HepG2 (cell line): Measurements from ENCODE around the gene RTRAF. TPM values are rescaled to one million over a fixed set of nuclear protein-coding genes. Genes with fewer than 3 reads are reported as not detected.

Source experiments
- ATAC-seq: fragments of 200-7000 bp; cut with Tn5 transposase; 3 replicates; pipeline ENCODE4 v1.9.1; 2020; ENCODE audit warnings: mild to moderate bottlenecking, moderate library complexity
- BruUV-seq: library from RNA; stranded (reverse); fragments of 400-500 nt; replicated peaks from 2 replicates; lab custom pipeline; 2021; lab: Mats Ljungman, UMichigan
- CTCF ChIA-PET: fragments of 300-600 bp; formaldehyde crosslinking; extraction: SDS; loops from one replicate; lab custom pipeline; 2021; ENCODE audit warnings: low total read pairs, inconsistent platforms, low intra/inter-chr PET ratio; lab: Yijun Ruan, JAX
- POLR2A ChIA-PET: fragments of 350-600 bp; sonication (Branson Sonifier 250); formaldehyde crosslinking; loops from one replicate; lab custom pipeline; 2020; ENCODE audit warnings: antibody characterized with exemption, inconsistent platforms; lab: Yijun Ruan, JAX
- DNase-seq: peaks from one replicate; pipeline ENCODE4 v3.0.0-alpha.2; 2015; ENCODE audit warnings: low spot score
- FAIRE-seq: peaks from 3 replicates; lab custom pipeline; 2011; peaks lifted over from hg19 to GRCh38; lab: Jason Lieb, UNC
- H2AFZ ChIP-seq: one replicate; pipeline ENCODE4 v1.6.1; 2011; ENCODE audit warnings: low read length, inconsistent platforms
- H3K27ac ChIP-seq: fragments of 300-600 bp; 3 replicates; pipeline ENCODE4 v1.8.0; 2011; ENCODE audit warnings: mixed run types, mild to moderate bottlenecking, mixed read lengths, low read length, inconsistent platforms; ENCODE audit not compliant: insufficient read depth; ENCODE audit errors: extremely low read length
- H3K27me3 ChIP-seq, 2 experiments: fragments of 200-600 bp in 1 of 2; 2 replicates in 1 of 2; 3 replicates in 1 of 2; pipeline versions ENCODE4 v1.6.0 to v1.8.0; 2011; ENCODE audit warnings: low read length in 2 of 2, mild to moderate bottlenecking in 2 of 2, moderate library complexity in 2 of 2, inconsistent platforms in 1 of 2; ENCODE audit not compliant: insufficient read depth in 2 of 2, control insufficient read depth in 1 of 2
- H3K36me3 ChIP-seq, 2 experiments: fragments of 200-600 bp in 1 of 2; replicated peaks in 1 of 2; 2 replicates in 1 of 2; 3 replicates in 1 of 2; pipeline versions ENCODE4 v1.5.1 to v1.8.0; 2011; ENCODE audit warnings: low read length in 2 of 2, inconsistent platforms in 1 of 2; ENCODE audit not compliant: insufficient read depth in 2 of 2, control insufficient read depth in 1 of 2
- H3K4me1 ChIP-seq: 2 replicates; pipeline ENCODE4 v1.5.1; 2012; ENCODE audit warnings: low read length, inconsistent platforms; ENCODE audit not compliant: insufficient read depth
- H3K4me2 ChIP-seq: 2 replicates; pipeline ENCODE4 v1.6.0; 2011; ENCODE audit warnings: low read depth, low read length, inconsistent platforms
- H3K4me3 ChIP-seq, 3 experiments: fragments of 200-600 bp in 1 of 3; sonication (generic), shearing (Covaris generic) in 1 of 3; replicated peaks in 1 of 3; 2 replicates each; pipeline ENCODE4 v1.5.1; 2011 to 2016; ENCODE audit warnings: low read length in 3 of 3, inconsistent platforms in 2 of 3, low read depth in 2 of 3, mild to moderate bottlenecking in 2 of 3, control low read depth in 1 of 3, mixed read lengths in 1 of 3; ENCODE audit not compliant: insufficient read depth in 1 of 3
- H3K79me2 ChIP-seq: one replicate; pipeline ENCODE4 v1.6.1; 2011; ENCODE audit warnings: low read length, inconsistent platforms; ENCODE audit not compliant: insufficient read depth
- H3K9ac ChIP-seq: 2 replicates; pipeline ENCODE4 v1.6.0; 2011; ENCODE audit warnings: mild to moderate bottlenecking, low read depth, low read length, inconsistent platforms; ENCODE audit not compliant: insufficient read depth
- H3K9me3 ChIP-seq: 2 replicates; pipeline ENCODE4 v1.5.1; 2012; ENCODE audit warnings: mild to moderate bottlenecking, low read length
- H4K20me1 ChIP-seq: 2 replicates; pipeline ENCODE4 v1.6.0; 2011; ENCODE audit warnings: inconsistent platforms, mild to moderate bottlenecking, low read length, moderate library complexity; ENCODE audit not compliant: insufficient read depth
- GFI1 ChIP-seq: sonication (generic); formaldehyde crosslinking; IDR thresholded peaks from 2 replicates; pipeline ENCODE4 v1.5.0; 2020; ENCODE audit warnings: missing genetic modification reagents, mild to moderate bottlenecking, borderline replicate concordance
- HMGA1 ChIP-seq: sonication (generic); formaldehyde crosslinking; conservative IDR thresholded peaks from 2 replicates; pipeline ENCODE4 v1.4.0; 2020; ENCODE audit warnings: missing genetic modification reagents
- TGIF2 ChIP-seq: IDR thresholded peaks from 2 replicates; pipeline ENCODE4 v1.6.1; 2016; ENCODE audit warnings: control low read depth, missing compliant biosample characterization
- ZBTB8A ChIP-seq: sonication (generic); formaldehyde crosslinking; IDR thresholded peaks from 2 replicates; pipeline ENCODE4 v1.4.0; 2020; ENCODE audit warnings: mild to moderate bottlenecking, low read depth, missing genetic modification reagents, borderline replicate concordance
- ZSCAN12 ChIP-seq: sonication (generic); formaldehyde crosslinking; IDR thresholded peaks from 2 replicates; pipeline ENCODE4 v1.9.0; 2021; ENCODE audit warnings: mild to moderate bottlenecking, missing genetic modification reagents
- WGBS: methylation state at CpG from one replicate; pipeline ENCODE4 v1.1.6; 2017; ENCODE audit warnings: low lambda C conversion rate; 5-methylcytosine and 5-hydroxymethylcytosine counted together
- in situ Hi-C: cut with HindIII; loops from 2 replicates; pipeline ENCODE4 v1.10.0; 2017; ENCODE audit warnings: low pct_unique_long_range_greater_than_20kb; ENCODE audit not compliant: extremely low pct_ligation_motif_present
- intact Hi-C: fragments of 100-400 bp; cut with micrococcal nuclease; formaldehyde crosslinking; loops from one replicate; pipeline ENCODE4 v1.10.0; 2022; ENCODE audit not compliant: unreplicated experiment
- polyA plus RNA-seq, 8 experiments: library from polyadenylated mRNA; depleted of rRNA in 3 of 8; stranded (reverse) in 7 of 8; unstranded in 1 of 8; fragments of >200 nt; fragmentation: Illumina TruSeq in 4 of 8; extraction: Trizol in 4 of 8; gene quantifications; 2 replicates each; pipeline versions ENCODE4 v1.2.1 to v1.2.3, GENCODE V29; 2011 to 2016; ENCODE audit warnings: low read depth in 4 of 8, missing spikeins in 1 of 8, mixed read lengths in 1 of 8; ENCODE audit not compliant: insufficient read depth in 1 of 8
- total RNA-seq, 5 experiments: library from RNA; depleted of rRNA; stranded (reverse); fragments of >200 nt; fragmentation: Illumina TruSeq; extraction: Trizol; gene quantifications; 2 replicates each; pipeline ENCODE4 v1.2.3, GENCODE V29; 2016; ENCODE audit warnings: low read depth in 1 of 5
- TF ChIP-seq, protein P1 (sequence below): IDR thresholded peaks from 2 replicates; pipeline ENCODE4 v1.6.1; 2016; ENCODE audit warnings: low read depth, control low read depth
- TF ChIP-seq, protein P2 (sequence below): sonication (generic); formaldehyde crosslinking; IDR thresholded peaks from 2 replicates; pipeline ENCODE4 v1.5.0; 2020; ENCODE audit warnings: mild to moderate bottlenecking, missing genetic modification reagents
- TF ChIP-seq, protein P3 (sequence below): sonication (generic); formaldehyde crosslinking; IDR thresholded peaks from 2 replicates; pipeline ENCODE4 v1.5.0; 2020; ENCODE audit warnings: mild to moderate bottlenecking, missing genetic modification reagents

RTRAF gene
- total and polyA plus RNA-seq, 2 of the 13 experiments (the other 11 are each of a cell fraction or from before 2014, with no cell fraction given), result 137 to 258 TPM

DNA sequence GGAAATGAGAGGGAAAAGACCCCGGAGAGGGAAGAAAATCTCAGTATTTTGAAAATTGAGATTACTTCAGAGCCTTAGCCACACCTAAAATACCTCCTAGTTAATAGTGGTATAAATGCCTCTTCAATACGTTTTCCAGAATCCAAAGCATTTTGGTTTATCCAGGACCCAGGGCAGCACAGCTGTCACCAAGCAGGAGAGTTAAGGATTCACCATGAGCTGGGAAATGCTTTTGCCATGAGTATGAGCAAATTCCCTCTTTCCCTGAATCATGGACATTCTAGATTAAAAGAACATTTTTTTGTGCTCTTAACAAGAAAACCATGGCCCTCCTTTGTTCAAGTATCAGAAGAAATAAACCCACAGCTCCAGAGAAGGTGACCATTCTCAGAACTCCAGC is 21.8 kb upstream of the RTRAF start:
- ChIA-PET CTCF (no interaction called here), POLR2A (no interaction called here)
- H3K4me3 ChIP-seq, result no peak overlapping the region
- DNase-seq (no peak), FAIRE-seq (no peak), ATAC-seq (no peak)
- H3K79me2 ChIP-seq, result no peaks in the 10 kb centered on the region
- in situ Hi-C loops, result no loop called here
- TF ChIP-seq, protein P1, sequence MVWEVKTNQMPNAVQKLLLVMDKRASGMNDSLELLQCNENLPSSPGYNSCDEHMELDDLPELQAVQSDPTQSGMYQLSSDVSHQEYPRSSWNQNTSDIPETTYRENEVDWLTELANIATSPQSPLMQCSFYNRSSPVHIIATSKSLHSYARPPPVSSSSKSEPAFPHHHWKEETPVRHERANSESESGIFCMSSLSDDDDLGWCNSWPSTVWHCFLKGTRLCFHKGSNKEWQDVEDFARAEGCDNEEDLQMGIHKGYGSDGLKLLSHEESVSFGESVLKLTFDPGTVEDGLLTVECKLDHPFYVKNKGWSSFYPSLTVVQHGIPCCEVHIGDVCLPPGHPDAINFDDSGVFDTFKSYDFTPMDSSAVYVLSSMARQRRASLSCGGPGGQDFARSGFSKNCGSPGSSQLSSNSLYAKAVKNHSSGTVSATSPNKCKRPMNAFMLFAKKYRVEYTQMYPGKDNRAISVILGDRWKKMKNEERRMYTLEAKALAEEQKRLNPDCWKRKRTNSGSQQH (CRISPR knock-in tag), result no peak
- TF ChIP-seq, protein P2, sequence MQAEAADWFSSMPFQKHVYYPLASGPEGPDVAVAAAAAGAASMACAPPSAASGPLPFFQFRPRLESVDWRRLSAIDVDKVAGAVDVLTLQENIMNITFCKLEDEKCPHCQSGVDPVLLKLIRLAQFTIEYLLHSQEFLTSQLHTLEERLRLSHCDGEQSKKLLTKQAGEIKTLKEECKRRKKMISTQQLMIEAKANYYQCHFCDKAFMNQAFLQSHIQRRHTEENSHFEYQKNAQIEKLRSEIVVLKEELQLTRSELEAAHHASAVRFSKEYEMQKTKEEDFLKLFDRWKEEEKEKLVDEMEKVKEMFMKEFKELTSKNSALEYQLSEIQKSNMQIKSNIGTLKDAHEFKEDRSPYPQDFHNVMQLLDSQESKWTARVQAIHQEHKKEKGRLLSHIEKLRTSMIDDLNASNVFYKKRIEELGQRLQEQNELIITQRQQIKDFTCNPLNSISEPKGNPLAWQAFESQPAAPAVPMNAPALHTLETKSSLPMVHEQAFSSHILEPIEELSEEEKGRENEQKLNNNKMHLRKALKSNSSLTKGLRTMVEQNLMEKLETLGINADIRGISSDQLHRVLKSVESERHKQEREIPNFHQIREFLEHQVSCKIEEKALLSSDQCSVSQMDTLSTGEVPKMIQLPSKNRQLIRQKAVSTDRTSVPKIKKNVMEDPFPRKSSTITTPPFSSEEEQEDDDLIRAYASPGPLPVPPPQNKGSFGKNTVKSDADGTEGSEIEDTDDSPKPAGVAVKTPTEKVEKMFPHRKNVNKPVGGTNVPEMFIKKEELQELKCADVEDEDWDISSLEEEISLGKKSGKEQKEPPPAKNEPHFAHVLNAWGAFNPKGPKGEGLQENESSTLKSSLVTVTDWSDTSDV, result no peak
- TF ChIP-seq GFI1 (CRISPR knock-in tag) (no peak), TGIF2 (no peak), HMGA1 (CRISPR knock-in tag) (no peak), ZSCAN12 (CRISPR knock-in tag) (no peak), ZBTB8A (CRISPR knock-in tag) (no peak)
- TF ChIP-seq, protein P3, sequence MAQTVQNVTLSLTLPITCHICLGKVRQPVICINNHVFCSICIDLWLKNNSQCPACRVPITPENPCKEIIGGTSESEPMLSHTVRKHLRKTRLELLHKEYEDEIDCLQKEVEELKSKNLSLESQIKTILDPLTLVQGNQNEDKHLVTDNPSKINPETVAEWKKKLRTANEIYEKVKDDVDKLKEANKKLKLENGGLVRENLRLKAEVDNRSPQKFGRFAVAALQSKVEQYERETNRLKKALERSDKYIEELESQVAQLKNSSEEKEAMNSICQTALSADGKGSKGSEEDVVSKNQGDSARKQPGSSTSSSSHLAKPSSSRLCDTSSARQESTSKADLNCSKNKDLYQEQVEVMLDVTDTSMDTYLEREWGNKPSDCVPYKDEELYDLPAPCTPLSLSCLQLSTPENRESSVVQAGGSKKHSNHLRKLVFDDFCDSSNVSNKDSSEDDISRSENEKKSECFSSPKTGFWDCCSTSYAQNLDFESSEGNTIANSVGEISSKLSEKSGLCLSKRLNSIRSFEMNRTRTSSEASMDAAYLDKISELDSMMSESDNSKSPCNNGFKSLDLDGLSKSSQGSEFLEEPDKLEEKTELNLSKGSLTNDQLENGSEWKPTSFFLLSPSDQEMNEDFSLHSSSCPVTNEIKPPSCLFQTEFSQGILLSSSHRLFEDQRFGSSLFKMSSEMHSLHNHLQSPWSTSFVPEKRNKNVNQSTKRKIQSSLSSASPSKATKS (CRISPR knock-in tag), result no peak
- 19% methylated on average over 2 of the region's 2 CpGs for WGBS
- no peak overlapping the region for H3K9ac ChIP-seq
- no peak overlapping the region for H2AFZ ChIP-seq
- H3K27ac ChIP-seq, result no peak overlapping the region
- intact Hi-C loops, result no loop called here
- H3K4me2 ChIP-seq, result no peak overlapping the region
- H3K36me3 ChIP-seq, result no peaks in the 10 kb centered on the region
- no TSS peak for BruUV-seq
- H3K9me3 ChIP-seq, result no peaks in the 10 kb centered on the region
- peaks cover 4 to 38% of the 10 kb centered on the region in 2 experiments; a peak in 3 of 5 replicates for H3K27me3 ChIP-seq
- no peaks in the 10 kb centered on the region for H3K4me1 ChIP-seq
- no peaks in the 10 kb centered on the region for H4K20me1 ChIP-seq
